Renal cortical epithelial cell (primary cell): ENCODE results near the gene LHCGR. TPM values are rescaled to one million over a fixed set of nuclear protein-coding genes. Genes with fewer than 3 reads are reported as not detected.
"Not testable (repeated sequence)": the region's sequence is repeated elsewhere in the genome, so short reads cannot be mapped to it uniquely, and the experiment has no call there.

Source experiments
- DNase-seq: peaks from one replicate; pipeline ENCODE4 v3.0.0-alpha.2; 2011; ENCODE audit warnings: low read depth
- total RNA-seq: library from RNA; depleted of rRNA; stranded (reverse); fragments of >200 nt; gene quantifications from 2 replicates; pipeline ENCODE4 v1.2.3, GENCODE V29; 2014

The LHCGR gene
- total RNA-seq, 1 donor from 2014 or later, result not detected

DNA sequence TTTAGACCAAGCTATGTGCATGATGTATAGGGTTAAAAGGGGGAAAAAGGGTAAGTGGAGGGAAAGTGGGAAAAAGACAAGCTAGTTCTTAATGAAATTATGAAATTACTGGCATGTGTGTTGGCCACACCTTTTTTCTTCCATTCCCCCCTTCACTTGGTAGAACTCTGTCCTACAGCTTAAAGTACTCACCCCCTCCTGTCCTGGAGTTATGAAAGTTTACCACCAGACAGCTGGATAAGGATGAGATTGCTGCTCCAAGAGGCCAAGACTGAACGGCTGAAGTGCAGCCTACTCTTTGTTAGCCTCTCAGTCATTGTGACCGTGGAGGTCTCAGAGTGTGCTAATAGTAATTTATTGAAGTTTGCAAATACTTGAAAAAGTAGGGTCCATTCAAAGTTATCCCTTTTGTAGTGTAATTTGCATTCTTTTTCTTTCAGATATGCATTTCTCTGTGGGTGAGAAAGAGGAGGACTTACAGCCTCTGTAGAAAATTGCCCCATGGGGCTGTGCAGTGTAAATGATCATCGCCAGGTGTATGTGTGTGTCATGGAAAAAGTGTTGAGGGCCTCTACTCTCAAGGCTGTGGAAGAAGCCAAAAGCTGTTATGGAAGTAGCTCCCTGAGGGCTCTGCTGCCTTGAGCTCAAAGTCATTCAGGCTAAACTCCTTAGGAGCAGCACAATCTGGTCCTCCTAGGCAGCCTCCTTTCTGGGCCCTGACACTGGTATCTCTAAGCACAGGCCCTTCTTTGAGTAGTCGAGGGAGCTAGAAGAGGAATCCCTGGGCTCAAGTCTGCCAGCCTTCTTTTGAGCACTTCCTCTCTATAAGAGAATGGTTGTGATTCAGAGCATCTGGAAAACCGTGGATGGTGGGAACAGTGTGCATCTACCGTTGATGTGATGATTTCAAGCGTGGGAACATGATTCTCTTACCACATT is 46.2 kb downstream of the LHCGR start:
- no peak for DNase-seq

DNA sequence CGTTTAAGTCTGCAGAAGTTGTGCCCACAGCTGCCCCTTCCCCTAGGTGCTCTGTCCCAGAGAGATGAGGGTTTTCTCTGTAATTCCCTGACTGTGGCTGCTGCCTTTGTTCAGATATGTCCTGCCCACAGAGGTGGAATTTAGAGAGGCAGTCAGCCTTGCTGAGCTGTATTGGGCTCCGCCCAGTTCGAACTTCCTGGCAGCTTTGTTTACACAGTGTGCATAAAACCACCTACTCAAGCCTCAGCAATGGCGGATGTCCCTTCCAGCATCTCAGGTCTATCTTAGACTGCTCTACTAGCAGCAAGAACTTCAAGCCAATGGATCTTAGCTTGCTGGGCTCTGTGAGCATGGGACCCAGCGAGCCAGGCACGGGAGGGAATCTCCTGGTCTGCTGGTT is 48.1 kb downstream of the LHCGR start:
- DNase-seq, result peak; percentile 69

GRCh38 chr2:48703621-48704020 is 51.9 kb downstream of the LHCGR start:
- not testable (repeated sequence) for DNase-seq

GRCh38 chr2:48699348-48699930 is 56.1 kb downstream of the LHCGR start:
- DNase-seq, result peak; percentile 95

GRCh38 chr2:48696881-48697280 is 58.6 kb downstream of the LHCGR start:
- no peak for DNase-seq

- no peak for DNase-seq
Observed at GRCh38 chr2:48695991-48696390, 59.5 kb downstream of the LHCGR start.

DNA sequence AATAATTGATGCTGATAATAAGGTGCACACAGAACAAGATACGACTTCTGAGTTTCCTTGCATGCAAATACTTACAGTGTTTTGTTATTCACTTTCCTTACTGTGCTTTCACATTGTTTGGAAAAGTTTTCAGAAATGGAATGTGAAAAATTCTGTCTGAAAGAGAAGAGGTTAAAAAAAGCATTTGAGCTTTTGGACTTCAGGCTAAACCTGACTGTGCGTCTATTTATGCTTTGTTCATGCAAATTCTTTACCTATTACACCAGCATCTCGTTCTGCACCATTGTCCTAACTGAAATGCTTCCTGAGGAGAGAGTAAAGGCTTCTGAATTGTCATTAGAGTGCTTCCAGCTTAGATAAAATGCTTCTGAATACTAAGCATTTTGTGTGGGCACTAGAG is 61.4 kb downstream of the LHCGR start:
- DNase-seq, result peak; percentile 78

DNA sequence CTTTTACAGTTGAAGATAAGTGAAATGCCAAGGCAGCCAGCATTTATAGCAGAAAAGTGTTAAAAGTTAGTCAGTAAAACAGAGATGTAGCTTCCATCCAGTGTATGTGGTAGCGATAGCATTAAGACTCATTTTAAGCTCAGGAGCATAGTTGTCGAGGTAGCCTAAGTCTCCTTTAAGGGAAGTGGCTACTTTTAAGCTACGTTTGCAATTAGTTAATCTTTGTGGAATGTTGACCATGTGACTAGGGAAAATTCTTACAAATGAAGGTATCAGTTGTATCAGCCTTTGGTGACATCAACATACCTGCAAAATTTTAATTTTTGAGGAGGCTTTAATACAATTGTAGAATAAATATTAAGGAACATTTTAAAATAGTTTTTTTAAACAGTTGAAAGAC is 61.9 kb downstream of the LHCGR start:
- DNase-seq, result peak; percentile 57

DNA sequence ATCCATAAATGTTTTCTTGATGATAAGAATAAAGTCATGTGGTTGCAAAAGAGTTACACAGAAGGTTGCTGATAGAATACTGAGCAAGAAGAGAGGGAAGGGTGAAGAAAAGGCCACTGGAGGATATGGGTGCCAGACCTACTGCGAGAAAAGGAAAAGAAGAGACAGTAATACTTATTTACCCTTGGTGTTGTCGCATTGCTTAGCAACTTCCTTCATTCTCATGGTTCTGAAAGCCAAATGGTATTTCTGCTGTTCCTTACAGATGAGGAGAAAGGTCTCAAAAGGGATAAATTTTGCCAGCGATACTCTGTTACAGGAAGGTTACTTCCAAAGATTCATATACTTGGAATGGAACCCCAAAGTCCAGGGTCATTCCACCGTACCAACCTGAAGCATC is 62.5 kb downstream of the LHCGR start:
- peak; percentile 13 for DNase-seq

GRCh38 chr2:48691935-48692691 is 63.4 kb downstream of the LHCGR start:
- DNase-seq, result no peak

DNA sequence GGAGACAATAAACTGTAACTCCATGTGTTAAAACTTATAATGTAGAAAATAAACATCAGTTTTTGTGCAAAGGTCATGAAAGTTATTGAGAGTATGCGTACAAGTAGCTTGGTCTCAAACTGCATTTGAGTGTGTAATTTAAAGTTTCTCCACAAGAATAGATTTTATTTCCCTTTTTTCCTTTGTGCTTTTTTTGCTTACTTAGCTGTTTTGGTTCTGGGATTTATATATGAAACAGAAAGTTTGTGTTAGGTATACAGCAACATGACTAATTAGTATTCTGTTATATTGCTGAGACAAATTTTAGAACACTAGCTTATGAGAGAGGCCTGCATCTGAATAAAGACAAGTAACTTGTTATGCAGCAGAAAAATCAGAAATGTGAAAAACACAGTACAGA is 70.4 kb downstream of the LHCGR start:
- DNase-seq, result no peak

GRCh38 chr2:48677450-48677849 is 78.1 kb downstream of the LHCGR start:
- no peak for DNase-seq

GRCh38 chr2:48674933-48675332 is 80.6 kb downstream of the LHCGR start:
- DNase-seq, result no peak

DNA sequence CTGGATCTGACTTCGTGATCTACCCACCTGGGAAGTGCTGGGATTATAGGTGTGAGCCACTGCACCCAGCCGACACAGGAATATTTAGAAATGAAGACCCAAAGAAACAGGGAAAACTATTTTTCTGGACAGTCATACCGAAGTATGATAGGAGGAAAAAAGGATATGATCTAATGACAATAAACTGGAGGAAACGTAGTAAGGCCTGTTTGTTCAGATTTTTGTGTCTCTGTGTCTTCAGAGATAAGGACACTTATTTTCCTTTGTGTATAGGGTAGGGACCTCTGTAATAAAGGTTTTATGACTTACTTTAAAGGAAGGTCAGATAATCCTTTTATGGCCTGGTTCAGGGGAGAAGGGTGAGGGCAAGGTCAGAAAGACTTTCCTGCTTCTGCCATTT is 81.9 kb downstream of the LHCGR start:
- no peak for DNase-seq

DNA sequence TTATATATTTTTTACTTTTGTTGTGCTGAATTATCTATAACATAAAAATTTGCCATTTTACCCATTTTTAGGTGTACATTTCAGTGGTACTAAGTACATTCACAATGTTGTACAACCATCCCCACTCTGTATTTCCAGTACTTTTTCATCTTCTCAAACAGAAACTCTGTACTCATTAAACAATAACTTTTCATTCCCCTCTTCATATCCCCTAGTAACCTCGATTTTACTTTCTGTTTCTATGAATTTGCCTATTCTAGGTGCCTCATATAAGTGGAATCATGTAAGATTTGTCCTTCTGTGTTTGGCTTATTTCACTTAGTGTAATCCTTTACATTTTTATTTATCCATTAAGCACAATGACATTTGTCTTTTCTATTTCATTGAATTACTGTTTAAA is 86.5 kb downstream of the LHCGR start:
- DNase-seq, result no peak

GRCh38 chr2:48651158-48651790 is 104.2 kb downstream of the LHCGR start:
- peak; percentile 3 for DNase-seq

DNA sequence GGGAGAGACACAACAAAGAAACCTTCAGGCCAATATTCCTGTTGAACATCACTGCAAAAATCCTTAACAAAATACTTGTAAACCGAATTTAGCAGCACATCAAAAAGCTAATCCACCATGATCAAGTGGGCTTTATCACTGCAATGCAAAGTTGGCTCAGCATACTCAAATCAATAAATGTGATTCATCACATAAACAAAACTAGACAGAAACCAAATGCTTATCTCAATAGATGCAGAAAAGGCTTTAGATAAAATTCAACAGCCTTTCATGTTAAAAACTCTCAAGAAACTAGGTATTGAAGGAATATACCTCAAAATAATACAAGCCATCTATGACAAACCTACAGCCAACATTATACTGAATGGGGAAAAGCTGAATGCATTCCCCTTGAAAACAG is 117.3 kb downstream of the LHCGR start:
- no peak for DNase-seq

Other genes starting within 250 kb of the LHCGR start
- gene STON1, start 225.6 kb downstream of the LHCGR start, total RNA-seq, result 1.0 and 6.8 TPM in 2 replicates
- gene GTF2A1L, start 137.9 kb downstream of the LHCGR start, total RNA-seq, result 0.50 TPM in 1 of 2 replicates, not detected in the other